NCI-H2171 (cell line): ENCODE results near the gene RREB1.

Source experiments
- DNase-seq: peaks from one replicate; lab custom pipeline; 2025; lab: John Stamatoyannopoulos, UW

Gene RREB1

GRCh38 chr6:7100072-7100752 lies 7.5 kb upstream of the RREB1 start:
- no peak for DNase-seq

- no peak for DNase-seq
Observed at GRCh38 chr6:7100753-7101081, 7.0 kb upstream of the RREB1 start.

GRCh38 chr6:7101290-7101689 lies 6.5 kb upstream of the RREB1 start:
- DNase-seq = no peak

GRCh38 chr6:7104752-7105151 lies 3.0 kb upstream of the RREB1 start:
- no peak for DNase-seq

GRCh38 chr6:7106215-7106751 lies 1.5 kb upstream of the RREB1 start:
- DNase-seq = no peak

GRCh38 chr6:7106752-7107577 lies 796 bp upstream of the RREB1 start:
- DNase-seq = no peak

GRCh38 chr6:7108196-7108963 lies 619 bp downstream of the RREB1 start:
- DNase-seq = peak; percentile 42

GRCh38 chr6:7108964-7109836 lies 1.4 kb downstream of the RREB1 start:
- peak; percentile 11 for DNase-seq

GRCh38 chr6:7110092-7110792 lies 2.5 kb downstream of the RREB1 start:
- DNase-seq = no peak

GRCh38 chr6:7111095-7111690 lies 3.4 kb downstream of the RREB1 start:
- DNase-seq = no peak

GRCh38 chr6:7112171-7112570 lies 4.4 kb downstream of the RREB1 start:
- no peak for DNase-seq

- DNase-seq = no peak
Observed at GRCh38 chr6:7112741-7113313, 5.1 kb downstream of the RREB1 start.

- DNase-seq = no peak
Observed at GRCh38 chr6:7114744-7115458, 7.1 kb downstream of the RREB1 start.

- DNase-seq = no peak
Observed at GRCh38 chr6:7115543-7116231, 7.9 kb downstream of the RREB1 start.

- no peak for DNase-seq
Observed at GRCh38 chr6:7119272-7119801, 11.6 kb downstream of the RREB1 start.

- DNase-seq = no peak
Observed at GRCh38 chr6:7121700-7122241, 14.0 kb downstream of the RREB1 start.

GRCh38 chr6:7122684-7123083 lies 14.9 kb downstream of the RREB1 start:
- DNase-seq = no peak

GRCh38 chr6:7124114-7124513 lies 16.4 kb downstream of the RREB1 start:
- no peak for DNase-seq
